HS-27A (cell line): ENCODE measurements around the gene SSBP3.

Experiments
- DNase-seq: peaks from one replicate; pipeline ENCODE4 v3.0.0-alpha.2; 2012; ENCODE audit warnings: low read depth, missing footprints

Gene SSBP3

DNA sequence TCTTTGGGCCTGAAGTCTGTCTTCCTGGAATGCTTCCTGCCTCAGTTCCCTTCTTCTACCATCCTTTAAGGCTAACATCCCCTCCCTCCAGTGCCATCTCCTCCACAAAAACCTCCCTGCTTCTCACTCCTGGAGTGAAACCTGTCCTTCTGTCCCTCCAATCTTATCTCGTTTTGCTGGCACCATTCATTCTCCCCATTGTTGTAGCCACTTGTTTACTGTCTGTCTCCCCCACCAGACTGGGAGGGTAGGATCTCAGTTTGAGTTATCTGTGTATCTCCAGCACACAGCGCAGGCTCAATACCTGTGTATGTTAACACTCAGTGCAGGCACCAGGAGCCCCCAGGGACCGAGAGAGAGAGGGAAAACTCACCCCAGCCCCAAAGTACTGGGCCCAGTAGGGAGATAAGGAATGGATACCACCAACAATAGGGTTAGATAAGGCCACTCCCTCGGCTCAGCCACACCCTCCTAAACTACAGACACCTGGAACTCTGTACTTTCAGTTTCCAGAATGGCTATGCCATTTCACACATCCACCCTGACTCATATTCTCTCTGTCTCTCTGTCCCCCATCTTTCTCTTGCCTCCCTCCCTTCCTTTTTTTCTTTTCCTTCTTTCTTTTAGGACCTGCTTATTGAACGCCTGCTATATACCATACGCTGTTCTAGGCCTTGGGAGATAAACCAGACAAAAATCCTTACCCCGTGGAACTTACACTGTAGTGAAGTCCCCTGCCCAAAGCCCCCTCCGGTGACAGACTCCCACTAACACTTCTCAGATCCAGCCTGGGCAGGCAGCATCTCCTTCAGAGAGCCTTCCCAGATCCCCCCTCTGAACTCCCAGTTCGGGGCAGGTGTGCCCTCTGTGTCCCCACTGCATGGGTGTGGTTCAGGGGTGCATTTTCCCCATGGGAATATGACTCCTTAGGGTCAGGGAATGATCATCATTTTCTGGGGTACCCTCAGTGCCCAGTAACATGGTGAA lies 3.3 kb upstream of the SSBP3 start:
- DNase-seq = no peak

DNA sequence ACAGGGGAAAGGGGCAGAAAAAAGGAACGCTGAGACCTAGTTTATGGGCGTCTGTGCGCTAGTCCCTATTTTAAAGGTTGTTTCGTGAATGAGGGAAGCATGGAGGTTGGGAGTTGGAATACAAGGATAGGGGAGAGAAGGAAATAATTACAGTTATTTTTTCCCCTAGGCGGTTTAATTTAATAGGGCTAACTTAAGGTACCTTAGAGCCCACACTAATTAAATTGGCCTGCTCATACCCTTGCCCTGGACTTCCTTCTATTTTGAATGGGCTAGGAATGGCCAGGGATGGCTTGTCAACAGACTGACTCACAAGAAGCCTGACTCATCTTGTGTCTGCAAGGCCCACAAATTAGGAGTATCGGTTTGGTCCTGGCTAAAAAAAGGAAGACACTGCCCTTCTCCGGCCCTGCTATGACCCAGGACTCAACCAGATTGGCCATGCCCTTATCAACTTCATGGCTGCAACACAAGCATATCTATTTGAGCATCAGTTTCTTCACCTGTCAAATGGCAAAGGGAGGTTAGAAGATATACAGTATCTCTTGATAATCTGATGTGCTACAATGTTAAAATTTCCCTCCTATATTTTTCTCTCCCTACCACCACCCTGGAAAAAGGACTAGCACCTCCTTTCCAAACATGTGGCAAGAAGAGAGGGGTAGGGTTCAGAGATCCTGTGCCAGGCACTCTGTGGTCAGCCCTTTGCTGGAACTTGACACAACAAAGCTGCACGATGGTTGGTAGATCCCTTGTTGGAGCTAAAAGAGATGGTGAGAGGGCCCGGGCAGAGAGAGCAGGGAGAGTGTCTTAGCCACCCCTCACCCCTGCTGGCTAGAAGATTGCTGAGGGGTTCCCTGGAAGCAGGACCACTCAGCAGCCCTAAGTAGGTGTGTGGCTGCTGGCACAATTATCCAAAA lies 2.2 kb upstream of the SSBP3 start:
- peak; percentile 43 for DNase-seq

DNA sequence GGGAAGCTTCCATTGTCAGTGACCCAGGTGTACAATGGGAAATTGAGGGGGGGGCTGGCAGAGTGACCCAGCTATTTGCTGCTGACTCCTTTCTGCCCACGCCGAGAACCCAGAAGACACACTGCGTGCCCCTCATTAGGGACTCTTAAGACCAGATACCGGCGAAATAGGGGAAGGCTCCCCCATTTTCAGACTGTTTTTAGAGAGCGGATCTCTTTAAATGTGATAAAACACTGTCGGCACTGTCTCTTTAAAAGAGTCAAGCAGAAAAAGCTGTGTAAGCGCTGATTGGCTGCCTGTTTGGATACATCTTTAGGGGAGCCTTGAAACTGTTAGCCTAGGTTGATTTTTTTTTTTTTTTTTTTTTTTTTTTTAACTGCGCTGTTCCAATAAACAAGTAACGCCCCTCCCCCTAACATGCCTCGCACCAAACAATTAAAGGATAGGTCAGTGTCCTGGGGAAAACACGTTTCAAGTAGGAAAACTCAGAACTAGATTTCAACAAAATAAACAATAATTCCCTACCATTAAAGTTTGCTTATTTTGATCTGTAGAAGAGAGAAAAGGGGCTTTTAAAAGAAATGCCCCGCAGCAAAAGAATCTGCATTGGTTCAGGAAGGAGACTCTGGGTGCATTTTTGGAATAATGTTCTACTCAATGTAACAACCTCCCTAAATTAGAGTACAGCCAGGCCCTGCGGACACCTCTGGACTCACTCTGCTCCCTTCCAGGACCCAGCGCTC lies 1.4 kb upstream of the SSBP3 start:
- DNase-seq = peak; percentile 71

DNA sequence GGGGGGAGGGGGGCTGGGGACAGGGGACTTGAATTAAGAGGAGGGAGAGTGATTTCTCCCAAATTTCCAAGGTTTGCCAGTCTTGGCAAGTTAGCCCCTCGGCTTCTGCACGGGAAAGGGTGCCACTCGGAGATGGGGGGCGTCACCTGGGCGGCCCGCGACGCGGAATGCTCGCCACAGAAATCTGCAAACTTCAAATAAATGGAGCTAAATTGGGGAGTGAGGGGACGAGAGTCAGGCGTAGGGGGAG lies 885 bp upstream of the SSBP3 start:
- DNase-seq = no peak

DNA sequence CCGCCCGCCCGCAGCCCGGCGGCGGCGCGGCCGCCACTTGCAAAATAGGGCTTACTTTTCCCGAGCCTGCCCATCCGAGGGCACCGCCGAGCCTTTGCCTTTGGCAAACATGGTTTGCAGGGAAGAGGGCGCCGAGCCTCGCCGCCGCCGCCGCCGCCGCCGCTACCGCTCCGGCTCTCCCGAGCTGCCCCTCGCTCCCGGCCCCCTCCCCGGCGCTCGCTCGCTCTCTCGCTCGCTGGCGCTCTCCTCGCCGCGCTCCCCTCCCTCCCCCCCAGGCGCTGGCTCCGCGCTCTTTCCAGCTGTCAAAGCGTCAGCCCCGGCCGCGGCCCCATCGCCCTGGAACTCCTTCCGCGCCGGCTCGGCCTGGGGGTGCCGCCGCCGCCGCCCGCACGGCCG lies 298 bp downstream of the SSBP3 start:
- no peak for DNase-seq

DNA sequence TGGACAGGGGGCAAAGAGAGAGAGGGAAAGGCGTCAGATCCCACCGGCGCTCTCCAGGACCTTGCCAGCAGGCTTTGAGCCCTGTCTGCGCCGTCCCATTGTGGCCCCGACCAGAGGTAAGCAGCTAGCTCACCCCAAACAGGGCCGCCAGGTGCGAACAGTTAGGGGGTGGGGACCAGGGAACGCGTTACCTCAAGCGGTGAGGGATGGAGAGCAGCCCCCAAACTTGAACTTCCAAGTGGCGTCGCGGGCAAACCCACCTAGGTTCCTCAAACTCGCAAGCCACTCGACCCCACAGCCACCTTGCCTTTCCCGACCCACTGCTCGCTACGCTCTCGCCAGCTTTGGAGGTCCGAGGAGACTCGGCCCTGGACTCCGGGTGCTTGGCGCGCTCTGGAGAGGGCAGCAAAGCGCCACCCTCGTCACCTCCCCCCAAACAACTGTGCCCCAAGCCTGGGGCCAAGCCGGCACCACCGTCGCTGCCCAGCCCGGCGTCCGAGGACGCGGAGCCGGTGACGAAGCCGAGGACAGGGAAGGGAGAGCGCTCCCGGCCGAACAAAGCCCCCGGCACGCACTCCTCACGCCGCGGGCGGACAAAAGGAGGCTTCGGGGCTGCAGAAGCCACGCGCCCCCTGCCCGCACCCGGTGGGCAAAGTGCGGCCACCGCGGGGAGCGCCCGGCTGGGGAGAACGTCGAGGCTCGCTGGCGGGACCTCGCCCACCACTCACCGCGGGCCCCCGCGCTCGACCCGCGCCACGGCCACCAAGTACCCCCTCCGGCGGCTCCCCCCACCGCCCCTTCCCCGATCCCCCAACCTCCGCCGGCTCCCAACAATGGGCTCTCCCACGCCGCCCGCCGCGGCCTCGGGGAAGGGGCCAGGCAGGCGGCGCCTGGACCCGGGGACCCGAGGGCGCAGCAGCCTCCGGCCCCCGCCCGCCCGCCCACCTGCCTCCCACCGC lies 976 bp downstream of the SSBP3 start:
- no peak for DNase-seq

DNA sequence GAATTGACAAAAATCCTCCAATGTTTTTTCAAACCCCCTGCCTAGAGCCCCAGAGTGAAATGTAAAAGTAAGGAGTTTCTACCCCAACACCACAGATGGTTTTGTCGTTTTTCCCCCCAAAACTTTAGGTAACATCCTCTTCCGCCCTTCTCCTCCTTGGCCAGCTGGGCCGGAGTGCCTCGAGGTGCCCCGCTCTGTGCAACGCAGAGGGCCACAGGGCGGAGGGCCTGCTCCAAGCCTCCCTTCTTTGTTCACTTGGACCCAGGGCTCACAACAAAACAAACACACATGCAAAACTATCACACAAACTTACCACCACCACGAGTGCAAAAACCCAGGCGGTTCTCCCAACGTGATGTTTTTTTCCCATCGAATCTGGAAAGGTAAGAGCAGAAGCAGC lies 1.9 kb downstream of the SSBP3 start:
- no peak for DNase-seq

DNA sequence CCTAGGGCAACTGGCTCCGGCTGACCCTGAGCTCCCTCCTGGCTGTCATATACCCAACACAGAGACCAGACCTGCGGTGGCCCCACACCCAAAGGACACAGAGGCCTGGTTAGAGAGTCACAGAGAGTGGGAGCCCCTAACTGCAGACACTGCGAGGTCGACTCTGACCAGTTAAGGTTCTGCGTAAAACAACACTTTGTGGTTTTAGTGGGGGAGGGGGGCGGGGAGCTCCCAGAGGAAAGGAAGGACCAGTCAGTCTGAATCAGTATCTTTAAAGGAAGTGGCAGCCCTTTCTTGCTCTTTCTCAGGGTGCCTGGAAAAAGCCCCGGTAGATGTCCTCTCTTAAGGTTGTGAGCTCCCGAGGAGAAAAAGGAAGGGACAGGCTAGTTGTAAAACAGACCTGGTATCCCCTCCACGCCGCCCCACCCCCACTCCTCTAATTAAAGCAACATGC lies 2.4 kb downstream of the SSBP3 start:
- DNase-seq = no peak

DNA sequence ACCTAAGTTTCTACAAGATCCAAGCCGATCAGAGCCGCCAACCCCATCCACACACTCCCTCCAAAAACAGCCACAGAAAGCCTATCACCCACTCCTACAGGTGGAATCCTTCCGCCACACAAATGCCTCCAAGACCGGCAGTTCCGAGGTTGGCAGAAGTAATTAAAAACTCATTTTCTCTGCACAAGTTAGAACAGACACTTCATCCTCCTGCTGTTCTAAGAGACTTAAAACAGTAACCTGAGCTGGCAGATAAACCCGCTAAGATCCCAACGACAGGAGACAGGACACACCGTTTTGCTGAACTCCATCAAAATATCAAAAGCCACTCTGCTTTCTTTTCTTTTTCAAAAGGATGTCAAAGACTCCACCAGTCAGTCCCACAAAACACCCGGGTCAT lies 2.8 kb downstream of the SSBP3 start:
- no peak for DNase-seq

DNA sequence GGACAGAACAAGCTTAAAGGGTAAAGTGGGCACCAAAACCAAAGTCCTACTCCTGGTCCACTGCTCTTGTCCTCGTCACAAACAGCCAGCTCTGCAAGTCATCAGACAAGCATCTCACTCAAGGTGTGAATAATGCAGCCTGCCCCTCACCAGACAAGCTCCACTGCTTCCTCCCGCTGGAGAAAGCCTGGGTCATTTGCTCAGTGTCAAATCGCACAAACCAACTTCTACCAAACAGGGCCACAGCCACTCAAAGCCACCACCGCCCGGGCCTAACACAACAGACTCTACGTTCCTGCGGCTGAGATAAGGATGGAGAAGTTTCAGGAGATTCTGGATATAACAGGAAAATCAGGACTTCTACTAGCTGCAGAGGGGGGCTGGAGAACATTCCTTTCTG lies 3.3 kb downstream of the SSBP3 start:
- DNase-seq = no peak

DNA sequence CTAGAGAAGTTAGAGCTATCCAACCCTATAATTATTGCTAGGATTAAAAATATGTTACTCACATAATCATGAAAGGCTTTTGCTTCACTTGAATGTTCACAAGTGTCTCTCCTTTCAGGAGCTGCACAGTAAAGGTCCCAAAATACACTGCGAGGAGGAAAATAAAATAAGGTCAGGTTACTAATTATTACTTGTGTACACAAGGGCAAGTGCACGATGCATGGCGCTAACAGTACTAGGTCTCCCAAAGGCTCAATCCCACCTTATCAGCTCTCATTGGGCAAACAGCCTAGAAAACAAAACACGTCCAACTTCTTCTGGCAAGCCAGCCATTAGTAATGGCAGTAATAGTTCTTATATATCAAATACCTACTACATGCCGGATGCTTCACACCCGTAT lies 4.4 kb downstream of the SSBP3 start:
- no peak for DNase-seq

DNA sequence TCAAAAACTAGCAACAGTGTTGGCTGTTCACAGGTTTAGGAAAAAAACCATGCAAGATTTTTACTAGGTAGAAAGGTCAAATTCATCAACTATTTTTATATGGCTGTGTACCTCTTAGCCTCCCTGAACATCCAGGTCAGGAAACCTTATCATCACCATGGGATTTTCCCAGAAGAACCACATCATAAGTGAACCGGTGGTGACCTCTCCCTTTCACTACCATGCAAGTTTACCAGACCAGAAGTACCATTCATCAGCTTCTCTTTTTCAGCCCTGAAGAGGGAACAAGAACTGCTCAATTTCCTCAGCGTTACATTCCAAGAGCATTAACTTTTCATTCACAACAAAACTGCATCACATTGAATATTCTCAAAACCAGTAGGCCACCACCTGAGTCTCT lies 5.9 kb downstream of the SSBP3 start:
- no peak for DNase-seq

DNA sequence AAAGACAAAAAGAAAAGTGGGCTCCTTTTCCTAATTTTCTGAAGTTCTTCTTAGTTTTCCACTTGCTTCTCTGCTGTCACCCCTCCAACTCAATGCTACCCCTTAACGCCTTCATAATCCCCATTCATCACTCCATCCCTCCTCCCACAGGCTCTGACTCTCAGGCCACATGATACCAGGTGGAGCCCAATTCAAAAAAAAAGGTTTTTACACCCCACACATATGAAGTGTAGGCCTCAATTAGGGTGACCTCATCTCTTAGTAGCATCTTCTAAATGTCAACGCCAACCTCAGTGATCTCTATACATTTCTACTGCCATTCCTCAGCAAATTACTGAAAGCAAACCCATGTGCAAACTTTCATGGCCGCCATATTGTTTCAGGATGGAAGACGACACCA lies 6.4 kb downstream of the SSBP3 start:
- DNase-seq = no peak

DNA sequence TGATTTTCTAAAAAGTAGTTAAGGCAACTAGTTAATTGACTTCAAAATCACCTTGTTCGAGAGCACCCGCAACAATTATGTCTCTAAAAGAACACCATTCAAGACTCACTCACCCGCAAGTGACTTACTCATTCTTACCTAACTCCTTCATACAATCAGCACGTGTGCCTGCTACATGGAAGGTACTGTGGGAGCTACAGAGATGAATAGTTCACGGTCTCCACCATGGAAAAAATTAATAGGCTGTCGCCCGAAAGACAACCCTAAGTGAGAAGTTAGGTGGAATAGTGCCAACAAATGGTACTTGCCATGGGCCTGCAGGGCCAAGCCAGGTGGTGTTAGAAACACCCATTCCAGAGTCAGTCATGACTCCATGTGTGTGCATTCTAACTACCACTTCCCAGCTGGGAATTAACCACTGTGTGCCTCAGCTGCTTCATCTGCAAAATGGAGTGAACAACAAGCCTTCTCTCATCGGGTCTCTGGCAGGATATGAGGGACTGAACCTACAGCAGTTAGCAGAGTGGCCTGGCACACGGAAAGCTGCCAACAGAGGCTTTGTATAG lies 7.1 kb downstream of the SSBP3 start:
- DNase-seq = no peak

DNA sequence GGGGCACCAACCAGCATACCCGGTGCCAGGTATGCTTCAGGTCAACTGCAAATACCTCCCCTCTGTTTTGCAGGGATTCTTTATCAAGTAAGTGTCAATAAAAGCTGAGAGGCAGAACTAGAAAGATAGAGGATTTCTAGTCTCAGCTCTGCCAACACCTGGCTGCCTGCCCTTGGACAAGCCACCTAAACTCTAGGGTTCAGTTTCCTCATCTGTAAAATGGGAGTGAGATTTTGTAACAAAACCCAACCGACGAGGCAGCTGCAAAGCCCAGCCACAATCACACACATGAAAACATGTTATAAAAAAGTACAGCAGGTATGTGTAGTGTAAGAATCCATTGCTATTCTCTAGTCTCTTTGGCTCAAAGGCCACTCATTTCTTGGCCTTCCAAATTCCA lies 8.2 kb downstream of the SSBP3 start:
- no peak for DNase-seq

DNA sequence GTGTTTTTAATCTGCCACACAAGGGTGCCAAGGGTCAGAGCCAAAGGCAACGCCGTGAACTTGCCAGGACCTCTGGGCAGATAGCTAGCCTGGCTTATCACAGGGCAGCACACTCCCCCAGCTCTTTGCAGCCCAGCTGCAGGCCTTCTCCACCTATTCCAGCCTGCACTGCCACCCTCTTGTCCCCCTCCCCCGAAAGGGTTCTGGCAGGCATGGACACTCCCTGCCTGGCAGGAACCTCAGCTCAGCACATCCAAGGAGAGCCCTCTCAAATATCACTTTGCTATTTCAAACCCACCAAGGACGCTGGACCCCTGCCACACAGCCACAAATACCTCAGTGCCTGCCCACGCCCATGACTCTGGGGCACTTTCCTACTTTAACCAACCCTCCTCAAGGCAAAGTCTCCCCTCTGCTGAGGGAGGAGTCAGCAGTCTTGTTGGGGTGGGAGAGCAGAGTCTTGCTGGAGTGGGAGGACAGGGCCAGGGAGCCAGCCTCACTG lies 9.1 kb downstream of the SSBP3 start:
- no peak for DNase-seq

DNA sequence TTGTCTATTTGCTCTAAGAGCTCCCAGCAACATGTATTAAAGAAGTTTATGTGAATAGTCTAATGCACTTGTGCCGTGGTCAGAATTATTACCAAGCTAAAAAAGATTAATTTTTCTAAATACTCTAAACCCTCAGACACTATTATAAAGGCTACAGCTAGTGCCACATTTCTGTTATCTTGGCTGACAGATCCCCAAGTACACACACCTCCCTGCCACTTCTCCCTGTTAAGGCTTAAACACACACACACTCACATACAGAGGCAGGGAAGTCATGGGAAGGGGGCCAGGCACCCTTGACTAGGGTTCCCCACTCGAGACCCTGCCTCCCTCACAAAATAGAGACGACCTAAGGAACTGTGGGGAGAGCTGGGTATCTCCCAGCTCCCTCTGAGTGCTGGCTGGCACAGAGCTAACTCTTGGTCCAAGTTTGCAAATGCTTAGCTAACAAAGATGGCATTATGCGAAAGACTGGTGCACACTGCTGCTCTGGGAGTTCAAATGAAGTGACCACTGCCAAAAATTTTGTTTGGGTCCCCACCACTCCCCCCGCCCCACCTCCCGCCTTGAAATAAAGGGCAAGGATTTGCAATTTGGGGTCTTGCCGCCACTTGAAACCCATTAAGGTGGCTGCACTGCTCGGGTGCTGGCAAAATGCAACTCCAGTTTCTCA lies 9.8 kb downstream of the SSBP3 start:
- no peak for DNase-seq

DNA sequence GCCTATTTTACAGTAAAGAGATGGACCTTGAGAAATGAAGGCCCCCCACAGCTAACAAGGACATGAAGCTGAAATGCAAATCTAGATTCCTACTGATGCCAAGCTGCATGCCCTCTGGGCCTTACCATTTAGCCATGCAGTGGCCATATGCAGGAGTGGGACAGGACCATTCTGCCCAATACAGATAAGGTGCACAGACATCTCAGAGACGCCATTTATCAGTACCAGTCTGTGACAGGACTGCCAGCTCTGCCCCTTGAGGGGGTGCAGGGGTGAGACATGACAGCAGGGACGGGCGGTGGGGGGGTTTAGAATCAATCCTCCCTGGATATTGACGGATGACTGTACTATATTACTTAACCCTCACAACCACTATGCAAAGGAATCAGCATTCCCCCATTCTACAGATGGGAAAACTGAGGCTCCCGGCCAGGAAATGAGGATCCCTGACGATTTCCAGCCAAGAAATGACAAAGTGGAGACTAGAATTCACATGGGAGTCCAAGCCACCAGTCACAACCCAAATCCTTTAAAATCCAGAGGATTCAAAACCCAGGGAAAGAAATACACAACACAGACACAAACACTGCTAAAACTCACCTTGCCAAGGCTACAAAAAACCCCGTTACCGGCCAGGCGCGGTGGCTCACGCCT lies 10.8 kb downstream of the SSBP3 start:
- no peak for DNase-seq

DNA sequence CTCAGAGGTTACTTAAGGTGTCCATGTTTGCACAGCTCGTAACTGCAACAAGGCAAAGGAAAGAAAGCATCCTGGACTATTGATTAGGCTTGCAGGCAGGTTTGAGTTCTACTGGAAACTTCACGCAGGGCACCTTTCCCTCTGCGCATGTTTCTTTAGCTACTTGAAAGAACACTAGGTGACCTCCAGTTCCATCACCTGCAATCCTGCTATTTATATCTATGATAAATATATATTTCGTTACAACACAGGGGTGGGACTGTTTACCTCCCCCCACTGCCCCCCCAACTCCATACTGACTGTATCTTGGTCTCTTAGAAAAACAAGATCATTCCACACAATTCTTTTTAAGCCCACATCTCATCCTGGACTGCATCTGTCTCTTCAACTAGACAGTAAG lies 12.1 kb downstream of the SSBP3 start:
- no peak for DNase-seq

DNA sequence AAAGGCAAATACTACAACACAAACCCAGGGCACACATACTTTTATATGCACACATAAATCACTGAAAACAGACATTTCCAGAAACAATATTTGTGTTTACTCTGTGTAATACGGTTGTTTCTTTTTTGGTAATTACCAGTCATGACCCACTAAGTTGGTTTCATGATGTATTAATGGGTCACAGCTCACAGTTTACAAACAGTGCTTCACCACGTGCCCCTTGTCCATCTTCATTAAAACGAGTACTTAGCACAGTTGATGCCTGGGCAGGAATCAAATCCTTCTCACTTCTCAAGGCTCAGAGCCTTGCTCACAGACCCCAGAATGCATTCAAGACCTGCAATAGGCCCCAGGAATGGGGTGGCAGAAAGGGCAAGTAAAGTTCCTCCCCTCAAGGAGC lies 13.8 kb downstream of the SSBP3 start:
- DNase-seq = no peak
